Kidney epithelial cell (primary cell): ENCODE results near the gene WSB1. TPM values are rescaled to one million over a fixed set of nuclear protein-coding genes. Genes with fewer than 3 reads are reported as not detected.

Source experiments
- DNase-seq: peaks from one replicate; pipeline ENCODE4 v3.0.0-alpha.2; 2010; ENCODE audit warnings: low read depth
- H3K27me3 ChIP-seq: 2 replicates; pipeline ENCODE4 v1.6.0; 2011; ENCODE audit warnings: low read length; ENCODE audit not compliant: control insufficient read depth, insufficient read depth
- H3K36me3 ChIP-seq: 2 replicates; pipeline ENCODE4 v1.5.1; 2011; ENCODE audit warnings: low read length; ENCODE audit not compliant: control insufficient read depth, insufficient read depth
- H3K4me3 ChIP-seq: 2 replicates; pipeline ENCODE4 v1.5.1; 2011; ENCODE audit warnings: low read depth, mild to moderate bottlenecking, control low read depth, low read length
- total RNA-seq: library from RNA; depleted of rRNA; stranded (reverse); fragments of >200 nt; gene quantifications from 2 replicates; pipeline ENCODE4 v1.2.3, GENCODE V29; 2015
- TF ChIP-seq, protein P1 (sequence below): IDR thresholded peaks from 2 replicates; pipeline ENCODE4 v1.5.1; 2011; ENCODE audit warnings: mild to moderate bottlenecking, moderate library complexity, low read length, control low read depth, inconsistent platforms; ENCODE audit not compliant: insufficient read depth, poor library complexity, severe bottlenecking

The WSB1 gene
- total RNA-seq, 1 donor from 2014 or later, result 127 TPM

GRCh38 chr17:27343977-27344607 is 50.2 kb downstream of the WSB1 start:
- H3K27me3 ChIP-seq, result no peaks in the 10 kb centered on the region
- no peak for DNase-seq
- no peak overlapping the region for H3K4me3 ChIP-seq
- TF ChIP-seq, protein P1, sequence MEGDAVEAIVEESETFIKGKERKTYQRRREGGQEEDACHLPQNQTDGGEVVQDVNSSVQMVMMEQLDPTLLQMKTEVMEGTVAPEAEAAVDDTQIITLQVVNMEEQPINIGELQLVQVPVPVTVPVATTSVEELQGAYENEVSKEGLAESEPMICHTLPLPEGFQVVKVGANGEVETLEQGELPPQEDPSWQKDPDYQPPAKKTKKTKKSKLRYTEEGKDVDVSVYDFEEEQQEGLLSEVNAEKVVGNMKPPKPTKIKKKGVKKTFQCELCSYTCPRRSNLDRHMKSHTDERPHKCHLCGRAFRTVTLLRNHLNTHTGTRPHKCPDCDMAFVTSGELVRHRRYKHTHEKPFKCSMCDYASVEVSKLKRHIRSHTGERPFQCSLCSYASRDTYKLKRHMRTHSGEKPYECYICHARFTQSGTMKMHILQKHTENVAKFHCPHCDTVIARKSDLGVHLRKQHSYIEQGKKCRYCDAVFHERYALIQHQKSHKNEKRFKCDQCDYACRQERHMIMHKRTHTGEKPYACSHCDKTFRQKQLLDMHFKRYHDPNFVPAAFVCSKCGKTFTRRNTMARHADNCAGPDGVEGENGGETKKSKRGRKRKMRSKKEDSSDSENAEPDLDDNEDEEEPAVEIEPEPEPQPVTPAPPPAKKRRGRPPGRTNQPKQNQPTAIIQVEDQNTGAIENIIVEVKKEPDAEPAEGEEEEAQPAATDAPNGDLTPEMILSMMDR, result no peak
- H3K36me3 ChIP-seq, result no peaks in the 10 kb centered on the region

DNA sequence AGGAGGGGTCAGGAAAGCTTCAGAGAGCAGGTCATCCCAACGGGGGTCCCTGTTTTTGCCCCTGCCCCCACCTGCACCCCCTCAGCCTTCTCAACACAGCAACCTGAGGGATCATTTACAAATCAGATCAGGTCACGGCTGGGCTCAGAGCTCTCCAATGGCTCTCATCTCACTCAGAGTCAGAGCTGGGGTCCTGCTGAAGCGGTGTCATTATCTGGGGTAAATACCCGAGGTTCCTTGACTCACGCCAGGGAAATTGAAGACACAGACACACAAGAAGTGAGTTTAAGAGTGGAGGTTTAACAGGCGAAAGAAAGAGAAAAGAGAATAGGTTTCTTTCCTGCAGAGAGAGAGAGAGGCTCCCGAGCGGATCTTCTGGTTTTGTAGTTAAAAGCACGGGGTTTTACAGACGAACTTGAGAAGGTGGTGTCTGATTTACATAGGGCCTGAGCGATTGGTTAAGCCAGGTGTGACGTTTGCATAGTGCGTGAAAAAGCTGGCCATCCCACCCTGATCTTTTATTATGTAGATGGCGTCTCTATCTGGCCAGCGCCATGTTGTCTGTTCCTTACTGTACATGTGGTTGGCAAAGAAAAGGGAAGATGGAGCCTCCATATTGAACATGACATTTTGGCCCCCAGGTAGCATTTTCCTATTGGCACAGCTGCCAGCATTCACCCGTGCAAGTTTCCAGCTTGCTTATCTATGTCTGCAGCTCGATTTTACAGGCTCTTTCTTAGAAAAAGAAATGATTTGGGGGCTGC is 51.4 kb downstream of the WSB1 start:
- Histone ChIP-seq H3K27me3 (no peaks in the 10 kb centered on the region), H3K36me3 (no peaks in the 10 kb centered on the region), H3K4me3 (no peak overlapping the region)
- DNase-seq, result peak; percentile 70
- TF ChIP-seq, protein P1, result no peak

DNA sequence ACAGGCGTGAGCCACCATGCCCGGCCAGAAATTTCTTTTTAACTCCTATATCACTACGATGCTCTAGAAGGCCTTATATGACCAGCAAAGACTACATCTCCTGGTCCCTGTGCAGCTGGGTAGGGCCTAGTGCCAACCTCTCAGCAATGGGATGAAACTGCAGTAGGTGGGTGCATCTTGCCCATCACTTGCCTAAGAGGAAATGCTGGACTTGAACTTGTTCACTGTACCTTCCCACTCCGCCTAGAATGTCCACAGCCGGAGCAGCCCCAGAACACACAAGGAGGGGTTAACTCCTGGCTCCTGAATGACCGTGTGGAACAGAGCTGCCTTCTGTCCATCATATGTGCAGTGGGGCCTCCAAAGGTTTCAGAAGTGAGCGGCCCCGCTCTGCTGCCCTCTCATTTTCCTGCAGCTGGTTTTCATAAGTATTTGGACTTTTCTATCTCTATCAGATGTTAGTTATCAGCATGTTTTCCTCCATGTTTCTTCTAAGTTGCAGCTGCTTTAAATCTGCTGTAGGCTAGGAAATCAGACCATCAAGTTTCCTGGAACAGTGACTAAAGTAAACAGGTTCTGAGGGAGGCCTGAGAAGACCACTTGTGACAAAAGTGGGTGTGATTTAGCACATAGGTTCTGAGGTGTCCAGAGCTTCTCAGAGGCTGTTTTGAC is 52.5 kb downstream of the WSB1 start:
- Histone ChIP-seq H3K27me3 (no peaks in the 10 kb centered on the region), H3K36me3 (no peaks in the 10 kb centered on the region)
- TF ChIP-seq, protein P1, result no peak

GRCh38 chr17:27348196-27348595 is 54.3 kb downstream of the WSB1 start:
- TF ChIP-seq, protein P1, result no peak
- no peaks in the 10 kb centered on the region for H3K27me3 ChIP-seq
- no peak overlapping the region for H3K4me3 ChIP-seq
- no peaks in the 10 kb centered on the region for H3K36me3 ChIP-seq
- DNase-seq, result no peak

More for the DNA sequence above, 52.5 kb downstream of the WSB1 start:
- DNase-seq, result no peak
- H3K4me3 ChIP-seq, result no peak overlapping the region

DNA sequence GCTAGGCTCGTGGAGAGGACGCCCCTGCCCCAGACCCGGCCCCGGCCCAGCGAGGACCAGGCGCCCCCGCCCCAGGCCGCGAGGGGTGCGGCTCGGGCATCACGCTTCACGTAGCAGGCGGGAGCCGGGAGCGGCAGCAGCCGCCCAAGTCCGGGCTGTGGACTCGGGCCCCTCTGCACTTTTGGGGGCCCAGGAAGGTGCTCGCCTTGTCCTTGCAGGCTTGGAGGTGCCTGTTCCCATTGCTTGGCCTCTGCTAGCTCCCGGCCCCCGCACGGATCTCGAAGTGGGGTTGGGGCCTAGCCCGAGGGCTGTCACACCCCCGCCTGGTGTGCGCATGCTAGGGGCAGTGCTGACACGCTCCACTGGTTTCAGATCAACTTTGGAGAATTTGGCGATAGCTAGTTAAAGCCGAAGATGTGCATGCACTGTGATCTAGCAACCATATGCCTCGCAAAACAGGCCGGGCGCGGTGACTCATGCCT is 55.7 kb downstream of the WSB1 start:
- H3K4me3 ChIP-seq, result peak overlapping the region; percentile 41
- no peaks in the 10 kb centered on the region for H3K36me3 ChIP-seq
- no peaks in the 10 kb centered on the region for H3K27me3 ChIP-seq
- no peak for DNase-seq
- TF ChIP-seq, protein P1, result no peak
